ENCODE measurements around the gene TUBA1B.

DNA sequence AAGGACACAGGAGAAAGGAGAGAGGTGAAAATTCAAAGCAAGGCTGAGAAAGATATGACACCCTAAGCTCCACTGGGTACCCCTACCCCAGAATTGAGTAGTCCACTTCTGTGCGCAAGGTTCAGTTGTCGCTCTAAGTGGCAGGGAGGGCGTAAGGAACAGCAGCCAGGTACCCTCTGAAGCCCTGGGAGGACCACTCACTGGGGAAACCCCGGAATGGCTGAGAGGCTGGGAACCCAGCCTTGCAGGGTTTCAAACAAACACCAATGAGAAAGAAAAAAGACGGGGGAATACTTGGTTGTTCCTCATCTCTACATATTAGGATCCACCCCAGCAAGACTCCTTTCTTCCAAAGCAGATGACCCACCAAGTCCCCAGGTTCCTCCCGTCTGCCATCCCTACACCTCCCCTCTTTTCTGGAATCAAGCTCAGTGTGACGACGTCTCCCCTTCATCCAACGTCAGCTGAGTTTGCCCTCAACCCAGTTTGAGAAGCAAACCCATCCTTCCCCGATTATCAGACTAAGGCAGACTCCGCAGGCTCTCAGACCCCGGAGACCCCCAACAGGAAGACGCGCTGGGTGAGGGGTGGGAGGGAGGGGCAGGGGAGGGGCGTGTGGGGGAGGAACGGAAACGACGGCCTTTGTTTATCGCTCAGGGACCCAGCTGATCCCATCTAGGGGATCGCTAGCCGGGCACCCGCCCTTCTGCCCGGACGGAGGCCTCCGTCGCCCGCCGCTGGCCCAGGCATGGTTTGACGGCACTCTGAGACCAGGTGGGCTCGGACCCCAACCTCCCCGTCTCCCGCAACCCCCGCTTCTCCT lies 21.3 kb downstream of the TUBA1B start:
- no peak for TF ChIP-seq GATA2 (IDR thresholded peaks at IDR 0.05; ENCODE audit: low read depth, low read length)
- no peak for TF ChIP-seq GATA3 (IDR thresholded peaks at IDR 0.05; ENCODE audit: low read depth, low read length)

All from SH-SY5Y (cell line).